ENCODE results near the gene CAMK2D. TPM values are rescaled to one million over a fixed set of nuclear protein-coding genes. Genes with fewer than 3 reads are reported as not detected.

Gene CAMK2D
- total and polyA plus RNA-seq, 2 donors (not counting 1 experiment from before 2014, with no cell fraction given) = 120 to 262 TPM

DNA sequence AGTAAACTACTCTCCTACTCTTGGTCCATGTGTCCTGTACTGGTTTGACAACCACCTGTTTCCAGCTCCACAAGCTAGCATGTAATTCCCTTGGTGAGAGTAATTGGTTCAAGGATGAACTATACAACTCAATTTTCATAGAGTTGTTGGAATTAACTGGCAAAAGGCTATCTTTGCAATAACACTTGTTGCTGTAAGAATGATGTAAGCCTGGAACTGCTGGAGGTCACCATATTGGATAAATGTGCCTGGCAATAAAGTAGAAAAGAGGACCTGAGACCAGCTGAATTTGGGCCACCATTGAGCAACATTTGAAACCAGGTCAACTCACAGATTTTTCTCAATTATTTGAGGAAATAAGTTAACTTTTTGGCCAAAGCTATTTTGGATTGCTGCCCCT is 175.5 kb downstream of the CAMK2D start:
- H4K20me1 ChIP-seq (ENCODE audit: control insufficient read depth, extremely low read depth, insufficient read depth, low read length) = no peaks in the 10 kb centered on the region
- no peak overlapping the region for H3K4me3 ChIP-seq (replicated peaks in 1 of 4; ENCODE audit: control extremely low read depth in 1 of 4, insufficient read depth in 1 of 4, low read depth in 3 of 4, low read length in 4 of 4)
- no peaks in the 10 kb centered on the region for H3K27me3 ChIP-seq (ENCODE audit: control insufficient read depth, insufficient read depth, low read length)
- TF ChIP-seq CTCF (conservative IDR thresholded peaks at IDR 0.05 in 1 of 2, IDR thresholded peaks at IDR 0.05 in 1 of 2; ENCODE audit: low read depth in 1 of 2, low read length in 2 of 2) (no peak), EZH2 (IDR thresholded peaks at IDR 0.05; ENCODE audit: low read length, missing control alignments) (no peak)
- DNase-seq (ENCODE audit: low read depth in 2 of 2) = peak in 1 of 2 donors; percentile 33
- H3K27ac ChIP-seq (ENCODE audit: insufficient read depth, low read length) = no peak overlapping the region
- no peak overlapping the region for H3K9ac ChIP-seq (ENCODE audit: insufficient read depth, low read length)
- H3K4me2 ChIP-seq (ENCODE audit: extremely low read depth, insufficient read depth, low read length) = no peak overlapping the region
- peaks cover 8% of the 10 kb centered on the region for H3K79me2 ChIP-seq (ENCODE audit: control insufficient read depth, insufficient read depth, low read length)
- no peak overlapping the region for H2AFZ ChIP-seq (ENCODE audit: low read length)
- H3K36me3 ChIP-seq (ENCODE audit: control insufficient read depth, insufficient read depth, low read length) = no peaks in the 10 kb centered on the region
- H3K9me3 ChIP-seq (ENCODE audit: control insufficient read depth, insufficient read depth, low read depth, low read length) = no peaks in the 10 kb centered on the region
- peaks cover 3% of the 10 kb centered on the region for H3K4me1 ChIP-seq (ENCODE audit: control insufficient read depth, extremely low read depth, insufficient read depth, low read length)

DNA sequence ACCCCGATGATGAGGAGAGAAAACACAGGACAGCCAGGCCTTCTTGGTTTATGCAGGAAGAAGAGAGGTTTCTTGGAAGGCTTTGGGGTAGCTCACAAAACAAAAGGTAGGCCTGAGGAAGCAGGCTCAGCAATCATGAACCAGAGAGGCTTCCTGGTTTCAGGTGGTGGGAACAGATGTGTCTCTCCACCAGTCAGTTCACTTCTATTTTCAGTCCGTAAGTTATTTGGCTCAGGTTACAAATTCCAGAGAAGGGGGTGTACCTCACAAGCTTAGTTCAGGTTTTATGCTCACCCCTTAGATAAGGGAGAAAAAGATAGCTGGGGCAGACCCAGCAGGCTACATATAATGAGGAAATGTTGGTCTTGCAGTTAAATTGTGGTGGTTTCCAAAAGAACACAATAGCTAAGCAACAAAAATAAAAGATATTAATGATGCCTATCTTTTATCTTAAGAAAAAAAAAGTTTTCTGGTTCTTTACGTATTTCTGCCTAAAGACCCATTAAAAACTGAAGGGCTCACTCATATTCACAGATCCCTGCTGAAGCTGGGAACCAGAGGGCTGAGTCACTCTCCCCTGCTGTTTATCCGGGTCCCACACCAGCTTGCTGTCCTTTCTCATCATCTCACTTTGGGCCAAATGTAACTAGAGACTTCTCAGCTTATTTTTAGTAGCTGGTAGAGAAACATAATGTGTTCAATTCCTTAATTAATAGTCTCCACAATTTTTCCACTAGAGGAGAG is 177.0 kb downstream of the CAMK2D start:
- Histone ChIP-seq H3K4me3 (replicated peaks in 1 of 4; ENCODE audit: control extremely low read depth in 1 of 4, insufficient read depth in 1 of 4, low read depth in 3 of 4, low read length in 4 of 4) (no peak overlapping the region), H3K9me3 (ENCODE audit: control insufficient read depth, insufficient read depth, low read depth, low read length) (no peaks in the 10 kb centered on the region), H3K4me1 (ENCODE audit: control insufficient read depth, extremely low read depth, insufficient read depth, low read length) (peaks cover 3% of the 10 kb centered on the region), H3K27me3 (ENCODE audit: control insufficient read depth, insufficient read depth, low read length) (no peaks in the 10 kb centered on the region), H3K4me2 (ENCODE audit: extremely low read depth, insufficient read depth, low read length) (no peak overlapping the region), H2AFZ (ENCODE audit: low read length) (no peak overlapping the region), H3K27ac (ENCODE audit: insufficient read depth, low read length) (no peak overlapping the region), H3K36me3 (ENCODE audit: control insufficient read depth, insufficient read depth, low read length) (no peaks in the 10 kb centered on the region), H3K9ac (ENCODE audit: insufficient read depth, low read length) (no peak overlapping the region), H4K20me1 (ENCODE audit: control insufficient read depth, extremely low read depth, insufficient read depth, low read length) (no peaks in the 10 kb centered on the region), H3K79me2 (ENCODE audit: control insufficient read depth, insufficient read depth, low read length) (peaks cover 8% of the 10 kb centered on the region)
- TF ChIP-seq CTCF (conservative IDR thresholded peaks at IDR 0.05 in 1 of 2, IDR thresholded peaks at IDR 0.05 in 1 of 2; ENCODE audit: low read depth in 1 of 2, low read length in 2 of 2) (no peak), EZH2 (IDR thresholded peaks at IDR 0.05; ENCODE audit: low read length, missing control alignments) (no peak)
- DNase-seq (ENCODE audit: low read depth in 2 of 2) = peak; percentile 70 to 84

DNA sequence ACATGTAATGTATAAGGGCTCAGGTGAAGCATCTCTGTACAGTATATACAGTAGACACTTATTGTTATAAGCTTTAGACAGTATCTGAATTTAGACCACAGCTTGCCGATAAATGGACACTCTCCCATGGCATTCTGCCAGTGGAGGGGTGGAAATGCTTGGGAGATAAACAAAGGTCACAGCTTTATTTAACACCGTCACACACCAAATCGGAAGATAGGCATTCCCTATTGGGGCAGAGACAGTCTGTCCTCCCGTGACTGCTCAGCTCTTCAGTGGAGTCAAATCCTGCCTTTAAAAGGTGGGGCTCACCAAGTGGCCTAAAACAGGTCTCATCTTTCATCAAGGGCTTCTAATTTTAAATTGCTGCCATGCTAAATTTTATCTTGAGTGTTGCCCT is 178.8 kb downstream of the CAMK2D start:
- no peaks in the 10 kb centered on the region for H3K36me3 ChIP-seq (ENCODE audit: control insufficient read depth, insufficient read depth, low read length)
- H3K27ac ChIP-seq (ENCODE audit: insufficient read depth, low read length) = no peak overlapping the region
- H4K20me1 ChIP-seq (ENCODE audit: control insufficient read depth, extremely low read depth, insufficient read depth, low read length) = no peaks in the 10 kb centered on the region
- H2AFZ ChIP-seq (ENCODE audit: low read length) = no peak overlapping the region
- H3K4me1 ChIP-seq (ENCODE audit: control insufficient read depth, extremely low read depth, insufficient read depth, low read length) = peaks cover 3% of the 10 kb centered on the region
- DNase-seq (ENCODE audit: low read depth in 2 of 2) = no peak
- H3K4me2 ChIP-seq (ENCODE audit: extremely low read depth, insufficient read depth, low read length) = no peak overlapping the region
- H3K27me3 ChIP-seq (ENCODE audit: control insufficient read depth, insufficient read depth, low read length) = no peaks in the 10 kb centered on the region
- H3K9ac ChIP-seq (ENCODE audit: insufficient read depth, low read length) = no peak overlapping the region
- H3K9me3 ChIP-seq (ENCODE audit: control insufficient read depth, insufficient read depth, low read depth, low read length) = no peaks in the 10 kb centered on the region
- no peak for TF ChIP-seq CTCF (conservative IDR thresholded peaks at IDR 0.05 in 1 of 2, IDR thresholded peaks at IDR 0.05 in 1 of 2; ENCODE audit: low read depth in 1 of 2, low read length in 2 of 2)
- no peak for TF ChIP-seq EZH2 (IDR thresholded peaks at IDR 0.05; ENCODE audit: low read length, missing control alignments)
- H3K4me3 ChIP-seq (replicated peaks in 1 of 4; ENCODE audit: control extremely low read depth in 1 of 4, insufficient read depth in 1 of 4, low read depth in 3 of 4, low read length in 4 of 4) = no peak overlapping the region
- peaks cover 11% of the 10 kb centered on the region for H3K79me2 ChIP-seq (ENCODE audit: control insufficient read depth, insufficient read depth, low read length)

Measured in fibroblast of lung (primary cell).